Stomach (tissue), 9 donors: ENCODE data around the gene CFAP46. TPM values are rescaled to one million over a fixed set of nuclear protein-coding genes. Genes with fewer than 3 reads are reported as not detected.

Experiments used
- DNase-seq, 2 donors: peaks; one replicate each; pipeline versions ENCODE4 v3.0.0 to v3.0.0-alpha.2; 2013 to 2019
- H3K27ac ChIP-seq, 5 donors: fragments of 200-600 bp in 4 of 5; sonication (generic) in 4 of 5; one replicate each; pipeline ENCODE4 v1.5.1; 2013 to 2019; ENCODE audit warnings: mild to moderate bottlenecking in 1 of 5, moderate library complexity in 1 of 5
- H3K27me3 ChIP-seq, 3 donors: fragments of 200-600 bp; sonication (generic); one replicate each; pipeline ENCODE4 v1.5.1; 2017 to 2019; ENCODE audit warnings: mixed run types in 1 of 3
- H3K36me3 ChIP-seq, 4 donors: fragments of 200-600 bp; sonication (generic); 1 replicate in 3 of 4; 2 replicates in 1 of 4; pipeline ENCODE4 v1.5.1; 2016 to 2019
- H3K4me1 ChIP-seq, 4 donors: fragments of 200-600 bp; sonication (generic); one replicate each; pipeline ENCODE4 v1.5.1; 2016 to 2019
- H3K4me3 ChIP-seq, 4 donors: fragments of 200-600 bp; sonication (generic) in 3 of 4; one replicate each; pipeline ENCODE4 v1.5.1; 2016 to 2019; ENCODE audit warnings: mild to moderate bottlenecking in 1 of 4
- H3K9me3 ChIP-seq, 4 donors: fragments of 200-600 bp; sonication (generic); one replicate each; pipeline ENCODE4 v1.5.1; 2016 to 2019
- EP300 ChIP-seq: sonication (generic); formaldehyde crosslinking; IDR thresholded peaks from one replicate; pipeline ENCODE4 v1.6.1; 2017; ENCODE audit warnings: antibody characterized with exemption
- POLR2A ChIP-seq, 4 donors: fragments of 450-650 bp; IDR thresholded peaks; one replicate each; pipeline ENCODE4 v1.6.1; 2016; ENCODE audit warnings: antibody characterized with exemption in 4 of 4, control low read depth in 2 of 4, mild to moderate bottlenecking in 1 of 4, moderate library complexity in 1 of 4
- POLR2AphosphoS5 ChIP-seq, 3 donors: sonication (generic); formaldehyde crosslinking; IDR thresholded peaks; one replicate each; pipeline ENCODE4 v1.6.1; 2016; ENCODE audit warnings: antibody characterized with exemption in 3 of 3
- WGBS, 5 donors: extraction: QIAGEN DNeasy Blood & Tissue Kit in 3 of 5; methylation state at CpG; one replicate each; pipeline versions ENCODE4 v1.1.5 to v1.1.7; 2013 to 2018; 5-methylcytosine and 5-hydroxymethylcytosine counted together
- intact Hi-C: fragments of 100-400 bp; cut with DNase I; formaldehyde crosslinking; loops from one replicate; pipeline ENCODE4 v1.15.1; 2023; ENCODE audit warnings: low total_unique reads
- polyA plus RNA-seq, 3 donors: library from polyadenylated mRNA; stranded (reverse); fragments of 200-250 nt; gene quantifications; one replicate each; pipeline ENCODE4 v1.2.3, GENCODE V29; 2013
- total RNA-seq, 5 donors: library from RNA; depleted of rRNA; stranded (reverse); fragments of >200 nt; gene quantifications; one replicate each; pipeline versions ENCODE4 v1.1.0 to v1.2.3, GENCODE V29; 2014 to 2016
- TF ChIP-seq, protein P1 (sequence below), 7 experiments: fragments of 450-650 bp in 4 of 7; fragments of 200-600 bp in 3 of 7; sonication (generic) in 3 of 7; IDR thresholded peaks; one replicate each; pipeline ENCODE4 v1.5.1; 2016 to 2019; ENCODE audit warnings: antibody characterized with exemption in 7 of 7, control low read depth in 2 of 7, mild to moderate bottlenecking in 1 of 7
- donor health status: healthy with polysubstance abuse.
- donor health status: Bipolar disorder and iron deficiency.
- donor health status: healthy.

The CFAP46 gene
- total and polyA plus RNA-seq, 8 donors = under 0.01 to 5.8 (median 1.8) TPM; not detected in 1

DNA sequence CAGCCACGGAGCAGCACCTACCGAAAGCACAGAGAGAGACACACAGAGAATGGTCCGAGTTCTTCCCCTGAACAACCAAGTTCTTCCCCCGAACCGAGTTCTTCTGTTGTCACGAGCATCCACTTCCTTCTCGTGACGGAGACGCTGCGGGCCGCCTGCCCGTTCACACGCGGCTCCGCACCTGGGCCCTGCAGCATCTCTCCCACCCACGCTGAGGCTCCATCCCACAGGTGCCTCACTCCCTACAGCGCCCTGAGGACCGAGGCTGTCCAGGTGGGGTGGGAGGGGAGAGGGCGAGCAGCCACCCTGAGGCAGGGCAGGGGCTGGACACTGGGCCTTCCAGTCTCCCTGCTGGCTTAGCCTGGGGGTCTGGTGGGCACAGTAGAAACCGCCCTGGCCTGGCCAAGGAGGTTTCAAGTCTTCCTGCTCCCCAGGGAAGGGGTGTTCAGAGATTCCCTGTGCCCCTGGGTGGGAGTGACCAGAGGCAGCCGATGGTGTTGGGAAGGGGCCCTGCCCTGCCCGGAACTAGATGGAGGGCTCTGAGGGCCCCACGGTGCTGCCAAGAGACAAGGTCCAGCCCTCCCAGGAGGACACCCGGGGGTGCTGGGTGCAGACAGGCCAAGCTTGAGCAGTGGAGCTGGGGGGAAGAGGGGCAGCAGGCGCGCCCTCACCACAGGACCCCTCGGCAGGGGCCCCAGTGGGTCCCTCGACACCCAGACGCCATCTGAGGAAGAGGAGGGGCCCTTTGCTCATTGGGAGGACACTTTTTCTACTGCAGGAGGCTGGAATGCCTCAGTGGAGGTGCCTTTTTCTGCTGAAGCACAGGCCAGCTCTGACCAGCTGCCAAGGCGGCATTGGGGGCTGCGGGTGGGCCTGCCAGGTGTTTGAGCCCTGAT, 151.2 kb downstream of the CFAP46 start:
- no peak overlapping the region for H3K4me3 ChIP-seq
- TF ChIP-seq POLR2AphosphoS5 (IDR thresholded peaks at IDR 0.05) (no peak), EP300 (no peak), POLR2A (IDR thresholded peaks at IDR 0.05) (no peak)
- TF ChIP-seq, protein P1, sequence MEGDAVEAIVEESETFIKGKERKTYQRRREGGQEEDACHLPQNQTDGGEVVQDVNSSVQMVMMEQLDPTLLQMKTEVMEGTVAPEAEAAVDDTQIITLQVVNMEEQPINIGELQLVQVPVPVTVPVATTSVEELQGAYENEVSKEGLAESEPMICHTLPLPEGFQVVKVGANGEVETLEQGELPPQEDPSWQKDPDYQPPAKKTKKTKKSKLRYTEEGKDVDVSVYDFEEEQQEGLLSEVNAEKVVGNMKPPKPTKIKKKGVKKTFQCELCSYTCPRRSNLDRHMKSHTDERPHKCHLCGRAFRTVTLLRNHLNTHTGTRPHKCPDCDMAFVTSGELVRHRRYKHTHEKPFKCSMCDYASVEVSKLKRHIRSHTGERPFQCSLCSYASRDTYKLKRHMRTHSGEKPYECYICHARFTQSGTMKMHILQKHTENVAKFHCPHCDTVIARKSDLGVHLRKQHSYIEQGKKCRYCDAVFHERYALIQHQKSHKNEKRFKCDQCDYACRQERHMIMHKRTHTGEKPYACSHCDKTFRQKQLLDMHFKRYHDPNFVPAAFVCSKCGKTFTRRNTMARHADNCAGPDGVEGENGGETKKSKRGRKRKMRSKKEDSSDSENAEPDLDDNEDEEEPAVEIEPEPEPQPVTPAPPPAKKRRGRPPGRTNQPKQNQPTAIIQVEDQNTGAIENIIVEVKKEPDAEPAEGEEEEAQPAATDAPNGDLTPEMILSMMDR (IDR thresholded peaks at IDR 0.05) = no peak
- no peaks in the 10 kb centered on the region for H3K9me3 ChIP-seq
- H3K27ac ChIP-seq = no peak overlapping the region
- WGBS, 5 donors = 57 to 65% (median 60%) methylated on average over 28 to 31 of the region's 31 CpGs
- peaks cover 37 to 75% (median 41%) of the 10 kb centered on the region in 3 donors for H3K27me3 ChIP-seq
- intact Hi-C loops = no loop called here
- no peak for DNase-seq
- no peaks in the 10 kb centered on the region for H3K36me3 ChIP-seq
- peaks cover 25 to 31% (median 26%) of the 10 kb centered on the region in 4 donors for H3K4me1 ChIP-seq

DNA sequence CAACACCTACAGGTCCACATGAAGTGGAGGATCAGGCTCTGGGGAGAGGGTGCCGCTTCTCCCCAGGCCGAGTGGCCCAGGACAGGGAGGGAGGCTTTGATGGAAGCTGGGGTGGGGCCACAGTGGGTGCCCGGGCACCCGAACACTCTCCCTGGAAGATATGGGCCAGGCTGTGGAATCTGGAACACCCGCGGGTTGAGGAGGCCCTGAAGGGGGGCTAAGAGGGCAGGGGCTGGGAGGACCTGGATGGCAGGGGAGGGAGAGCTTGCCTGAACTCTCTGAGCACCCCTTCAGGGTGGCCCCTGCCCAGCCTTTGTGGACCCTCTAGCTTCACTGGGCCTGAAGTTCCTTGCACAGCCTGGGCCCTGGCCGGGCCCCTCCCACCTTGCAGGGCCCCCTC, 151.9 kb downstream of the CFAP46 start:
- H3K4me1 ChIP-seq = peaks cover 27 to 35% (median 29%) of the 10 kb centered on the region in 4 donors
- no peak for DNase-seq
- H3K9me3 ChIP-seq = no peaks in the 10 kb centered on the region
- no peak overlapping the region for H3K27ac ChIP-seq
- H3K4me3 ChIP-seq = no peak overlapping the region
- intact Hi-C loops = no loop called here
- TF ChIP-seq, protein P1 (IDR thresholded peaks at IDR 0.05) = no peak
- TF ChIP-seq POLR2AphosphoS5 (IDR thresholded peaks at IDR 0.05) = no peak
- TF ChIP-seq POLR2A (IDR thresholded peaks at IDR 0.05) = no peak
- TF ChIP-seq EP300 = no peak
- 42 to 60% (median 53%) methylated on average over 7 of the region's 7 CpGs for WGBS, 5 donors
- H3K27me3 ChIP-seq = peaks cover 39 to 80% (median 46%) of the 10 kb centered on the region in 3 donors
- no peaks in the 10 kb centered on the region for H3K36me3 ChIP-seq

DNA sequence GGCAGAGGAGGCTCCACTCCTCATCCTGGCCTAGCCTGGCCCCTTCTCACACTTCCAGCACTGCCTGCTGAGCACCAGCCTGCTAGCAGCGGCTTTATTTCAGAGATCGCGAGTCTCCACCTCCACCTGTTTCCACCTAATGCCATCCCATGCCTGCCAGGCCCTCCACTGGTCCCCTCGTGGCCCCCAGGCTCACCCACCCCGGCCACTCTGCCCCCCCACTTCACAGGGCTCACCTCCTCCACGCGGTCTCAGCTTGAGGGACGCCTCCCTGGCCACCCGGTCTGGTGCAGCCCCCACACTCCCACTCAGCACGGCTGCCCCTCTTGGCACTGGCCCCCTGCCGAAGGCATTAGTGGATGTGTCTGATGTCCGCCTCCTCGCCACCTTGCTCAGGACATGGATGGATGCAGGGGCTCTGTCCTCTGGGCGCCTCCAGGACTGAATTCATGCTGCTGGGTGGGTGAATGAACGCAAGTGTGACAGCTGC, 152.7 kb downstream of the CFAP46 start:
- intact Hi-C loops = loop anchor here (10.0 kb wide), 1 partner anchor 135 kb away; no protein-coding TSS in a partner anchor
- peaks cover 0 to 7% (median 0%) of the 10 kb centered on the region in 4 donors for H3K9me3 ChIP-seq
- no peak for DNase-seq
- no peak overlapping the region for H3K27ac ChIP-seq
- peaks cover 47 to 88% (median 53%) of the 10 kb centered on the region in 3 donors for H3K27me3 ChIP-seq
- H3K4me1 ChIP-seq = peaks cover 27 to 43% (median 37%) of the 10 kb centered on the region in 4 donors
- no peaks in the 10 kb centered on the region for H3K36me3 ChIP-seq
- no peak overlapping the region for H3K4me3 ChIP-seq
- TF ChIP-seq POLR2A (IDR thresholded peaks at IDR 0.05) = no peak
- TF ChIP-seq EP300 = no peak
- TF ChIP-seq POLR2AphosphoS5 (IDR thresholded peaks at IDR 0.05) = no peak
- TF ChIP-seq, protein P1 (IDR thresholded peaks at IDR 0.05) = no peak
- WGBS, 5 donors = 66 to 81% (median 77%) methylated on average over 12 to 15 of the region's 15 CpGs

DNA sequence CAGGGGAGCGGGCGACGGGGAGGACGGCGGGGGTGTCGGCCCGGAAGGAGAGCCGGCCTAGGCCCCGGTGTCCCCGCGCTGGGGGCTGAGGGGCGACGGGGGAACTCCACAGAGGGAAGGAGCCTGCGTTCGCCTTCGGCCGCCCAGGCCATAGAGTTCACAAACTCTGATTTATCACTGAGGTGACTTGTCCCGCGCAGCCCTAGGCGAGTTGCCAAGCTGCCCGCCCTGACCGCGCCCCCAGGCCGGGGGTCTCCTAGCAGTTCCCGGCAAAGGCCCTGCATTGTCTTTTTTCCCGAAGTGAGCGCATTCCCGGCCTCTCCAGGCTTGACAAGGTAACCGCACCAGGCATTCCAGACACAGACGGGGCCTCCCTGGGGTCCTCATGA, 153.5 kb downstream of the CFAP46 start:
- peaks cover 0 to 2% (median under 1%) of the 10 kb centered on the region in 4 donors for H3K36me3 ChIP-seq
- no peak overlapping the region for H3K27ac ChIP-seq
- H3K27me3 ChIP-seq = peaks cover 51 to 92% (median 59%) of the 10 kb centered on the region in 3 donors
- intact Hi-C loops = loop anchor here (10.0 kb wide), 1 partner anchor 134 kb away; no protein-coding TSS in a partner anchor
- H3K9me3 ChIP-seq = peaks cover 0 to 15% (median 5%) of the 10 kb centered on the region in 4 donors
- DNase-seq = no peak
- TF ChIP-seq, protein P1 (IDR thresholded peaks at IDR 0.05) = peak in 1 of 7 experiments; percentile 0
- TF ChIP-seq EP300 = no peak
- peaks cover 27 to 48% (median 40%) of the 10 kb centered on the region in 4 donors for H3K4me1 ChIP-seq
- peak overlapping the region in 1 of 4 donors; percentile 48 for H3K4me3 ChIP-seq
- WGBS, 5 donors = 8 to 60% (median 17%) methylated on average over 1 to 30 of the region's 30 CpGs
